Lung (tissue), 12 donors: ENCODE results near the gene PLA2G4E. TPM values are rescaled to one million over a fixed set of nuclear protein-coding genes. Genes with fewer than 3 reads are reported as not detected.

Experiments
- ATAC-seq: fragments of 200-7000 bp; cut with Tn5 transposase; one replicate; pipeline ENCODE4 v1.9.1; 2020; ENCODE audit warnings: moderate number of reproducible peaks; ENCODE audit not compliant: insufficient read depth, low FRiP score
- DNase-seq, 3 donors: peaks; one replicate each; pipeline ENCODE4 v3.0.0-alpha.2; 2013 to 2017
- H3K27ac ChIP-seq, 2 donors: one replicate each; pipeline ENCODE4 v1.5.1; 2013; ENCODE audit warnings: mild to moderate bottlenecking in 2 of 2, moderate library complexity in 2 of 2, control low read depth in 1 of 2, inconsistent platforms in 1 of 2, low read depth in 1 of 2, low read length in 1 of 2
- H3K27me3 ChIP-seq, 3 donors: one replicate each; pipeline ENCODE4 v1.5.1; 2013; ENCODE audit warnings: low read length in 2 of 3; ENCODE audit not compliant: control insufficient read depth in 3 of 3, insufficient read depth in 3 of 3
- H3K36me3 ChIP-seq, 4 donors: one replicate each; pipeline ENCODE4 v1.5.1; 2013; ENCODE audit warnings: low read length in 4 of 4, mild to moderate bottlenecking in 1 of 4, moderate library complexity in 1 of 4; ENCODE audit not compliant: control insufficient read depth in 4 of 4, insufficient read depth in 4 of 4
- H3K4me1 ChIP-seq, 5 donors: one replicate each; pipeline ENCODE4 v1.5.1; 2013; ENCODE audit warnings: low read length in 5 of 5, mild to moderate bottlenecking in 2 of 5, moderate library complexity in 1 of 5; ENCODE audit not compliant: control insufficient read depth in 5 of 5, insufficient read depth in 5 of 5
- H3K4me3 ChIP-seq: one replicate; pipeline ENCODE4 v1.5.1; 2013; ENCODE audit warnings: mild to moderate bottlenecking, control low read depth, moderate library complexity
- H3K9ac ChIP-seq, 2 donors: one replicate each; pipeline ENCODE4 v1.5.1; 2013; ENCODE audit warnings: low read length in 2 of 2, control low read depth in 1 of 2; ENCODE audit not compliant: insufficient read depth in 1 of 2
- H3K9me3 ChIP-seq, 4 donors: one replicate each; pipeline ENCODE4 v1.5.1; 2013; ENCODE audit warnings: low read length in 3 of 4, mild to moderate bottlenecking in 1 of 4, moderate library complexity in 1 of 4; ENCODE audit not compliant: control insufficient read depth in 4 of 4, insufficient read depth in 3 of 4
- WGBS, 2 donors: extraction: QIAGEN DNeasy Blood & Tissue Kit; methylation state at CpG; one replicate each; pipeline ENCODE4 v1.1.7; 2013; 5-methylcytosine and 5-hydroxymethylcytosine counted together
- polyA plus RNA-seq, 2 donors: library from polyadenylated mRNA; stranded (reverse); fragments of 200-250 nt; gene quantifications; one replicate each; pipeline ENCODE4 v1.2.1, GENCODE V29; 2013
- total RNA-seq, 2 donors: library from RNA; depleted of rRNA in 1 of 2; stranded (reverse); fragments of >200 nt in 1 of 2; gene quantifications; one replicate each; pipeline ENCODE4 v1.2.1, GENCODE V29; 2014 to 2021
- TF ChIP-seq, protein P1 (sequence below): IDR thresholded peaks from 2 replicates; pipeline ENCODE4 v1.5.1; 2012; ENCODE audit warnings: mild to moderate bottlenecking; ENCODE audit errors: control extremely low read depth, extremely low read depth
- donor health status: control.
- donor health status: control.
- donor health status: Bipolar disorder and iron deficiency.
- donor health status: healthy.
- donor health status: DM: yes; HTN: yes; CAD: no.

PLA2G4E gene
- total and polyA plus RNA-seq, 4 donors, result 0.38 to 1.7 (median 1.7) TPM; not detected in 1

DNA sequence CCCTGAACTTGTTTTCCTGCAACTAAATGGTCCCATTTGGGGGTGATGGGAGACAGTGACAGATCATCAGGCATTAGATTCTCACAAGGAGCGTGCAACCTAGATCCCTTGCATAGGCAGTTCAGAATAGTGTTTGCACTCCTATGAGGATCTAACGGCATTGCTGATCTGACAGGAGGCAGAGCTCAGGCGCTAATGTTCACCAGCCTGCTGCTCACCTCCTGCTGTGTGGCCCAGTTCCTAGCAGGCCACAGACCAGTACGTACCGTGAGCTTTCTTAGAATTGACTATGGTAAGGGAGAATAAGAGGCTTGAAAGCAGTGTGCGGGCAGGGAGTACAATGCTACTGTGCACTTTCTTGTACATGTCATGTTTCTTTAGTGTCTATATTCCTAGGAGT, 17.6 kb upstream of the PLA2G4E start:
- H3K4me1 ChIP-seq, result peaks cover 0 to 4% (median 0%) of the 10 kb centered on the region in 5 donors
- DNase-seq (no peak), ATAC-seq (no peak)
- H3K4me3 ChIP-seq, result no peak overlapping the region
- no peak overlapping the region for H3K27ac ChIP-seq
- H3K27me3 ChIP-seq, result no peaks in the 10 kb centered on the region
- H3K9ac ChIP-seq, result no peak overlapping the region
- H3K9me3 ChIP-seq, result peaks cover 0 to 1% (median 0%) of the 10 kb centered on the region in 4 donors
- TF ChIP-seq, protein P1, sequence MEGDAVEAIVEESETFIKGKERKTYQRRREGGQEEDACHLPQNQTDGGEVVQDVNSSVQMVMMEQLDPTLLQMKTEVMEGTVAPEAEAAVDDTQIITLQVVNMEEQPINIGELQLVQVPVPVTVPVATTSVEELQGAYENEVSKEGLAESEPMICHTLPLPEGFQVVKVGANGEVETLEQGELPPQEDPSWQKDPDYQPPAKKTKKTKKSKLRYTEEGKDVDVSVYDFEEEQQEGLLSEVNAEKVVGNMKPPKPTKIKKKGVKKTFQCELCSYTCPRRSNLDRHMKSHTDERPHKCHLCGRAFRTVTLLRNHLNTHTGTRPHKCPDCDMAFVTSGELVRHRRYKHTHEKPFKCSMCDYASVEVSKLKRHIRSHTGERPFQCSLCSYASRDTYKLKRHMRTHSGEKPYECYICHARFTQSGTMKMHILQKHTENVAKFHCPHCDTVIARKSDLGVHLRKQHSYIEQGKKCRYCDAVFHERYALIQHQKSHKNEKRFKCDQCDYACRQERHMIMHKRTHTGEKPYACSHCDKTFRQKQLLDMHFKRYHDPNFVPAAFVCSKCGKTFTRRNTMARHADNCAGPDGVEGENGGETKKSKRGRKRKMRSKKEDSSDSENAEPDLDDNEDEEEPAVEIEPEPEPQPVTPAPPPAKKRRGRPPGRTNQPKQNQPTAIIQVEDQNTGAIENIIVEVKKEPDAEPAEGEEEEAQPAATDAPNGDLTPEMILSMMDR, result no peak
- WGBS, 2 donors, result 98% methylated on average over 6 of the region's 6 CpGs
- H3K36me3 ChIP-seq, result no peaks in the 10 kb centered on the region

DNA sequence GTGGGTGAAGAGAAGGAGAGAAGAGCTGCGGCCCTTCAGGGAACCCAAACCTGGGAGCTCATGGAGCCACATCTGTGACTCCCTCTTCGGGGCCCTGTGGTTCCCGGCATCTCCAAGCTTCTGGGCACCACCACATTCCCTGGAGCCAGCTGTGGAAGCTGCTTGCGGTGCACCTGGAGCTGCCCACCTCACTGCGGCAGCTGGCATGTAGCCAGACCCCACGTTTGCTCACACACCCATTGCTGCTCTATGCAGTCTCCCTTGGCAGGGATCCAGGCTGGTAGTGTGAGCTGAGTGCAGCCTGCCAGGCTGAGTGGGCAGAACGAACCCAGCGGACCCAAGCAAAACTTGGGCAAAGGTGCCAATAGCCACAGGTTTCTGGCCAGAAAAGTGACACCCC, 16.8 kb upstream of the PLA2G4E start:
- TF ChIP-seq, protein P1, result no peak
- ATAC-seq, result no peak
- Histone ChIP-seq H3K4me1 (peaks cover 0 to 4% (median 0%) of the 10 kb centered on the region in 5 donors), H3K27ac (no peak overlapping the region), H3K4me3 (no peak overlapping the region), H3K9ac (no peak overlapping the region), H3K36me3 (no peaks in the 10 kb centered on the region), H3K9me3 (peaks cover 0 to 1% (median 0%) of the 10 kb centered on the region in 4 donors), H3K27me3 (no peaks in the 10 kb centered on the region)
- WGBS, 2 donors, result 60 to 75% methylated on average over 8 of the region's 8 CpGs
- peak; percentile 20 to 46 (median 44) for DNase-seq

DNA sequence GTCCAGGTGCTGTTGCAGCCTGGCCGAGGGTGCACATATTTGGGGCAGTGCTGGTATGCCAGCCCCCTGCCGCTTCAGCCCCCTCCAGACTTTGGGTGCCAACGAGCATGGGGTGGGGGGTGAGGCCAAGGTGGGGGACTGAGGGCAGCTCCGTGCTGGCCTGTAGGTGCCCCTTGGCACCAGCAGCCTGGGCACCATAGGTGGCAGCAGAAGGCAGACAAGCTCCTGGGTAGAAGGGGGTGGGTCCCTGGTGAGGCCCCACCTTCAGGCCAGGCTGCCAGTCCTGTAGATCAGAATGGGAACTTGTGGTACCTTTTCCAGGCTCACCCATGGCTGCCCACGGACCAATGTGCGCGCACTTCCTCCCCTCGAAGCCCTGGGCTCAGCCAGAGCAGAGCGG, 16.1 kb upstream of the PLA2G4E start:
- Histone ChIP-seq H3K27ac (no peak overlapping the region), H3K36me3 (no peaks in the 10 kb centered on the region), H3K4me3 (no peak overlapping the region), H3K9ac (no peak overlapping the region), H3K4me1 (peaks cover 0 to 4% (median 0%) of the 10 kb centered on the region in 5 donors), H3K27me3 (no peaks in the 10 kb centered on the region), H3K9me3 (peaks cover 0 to 5% (median 0%) of the 10 kb centered on the region in 4 donors)
- DNase-seq (no peak), ATAC-seq (no peak)
- TF ChIP-seq, protein P1, result no peak
- 80 to 90% methylated on average over 9 of the region's 9 CpGs for WGBS, 2 donors
